BE2C (cell line): Measurements from ENCODE around the gene EGLN3.

Experiments
- DNase-seq: peaks from one replicate; pipeline ENCODE4 v3.0.0-alpha.2; 2020
- H3K27me3 ChIP-seq: fragments of 250-450 bp; sonication (Bioruptor Pico); 2 replicates; pipeline ENCODE4 v1.5.1; 2020; ENCODE audit warnings: mild to moderate bottlenecking
- H3K36me3 ChIP-seq: fragments of 250-450 bp; sonication (Bioruptor Pico); 2 replicates; pipeline ENCODE4 v1.5.1; 2020; ENCODE audit warnings: mild to moderate bottlenecking
- H3K4me1 ChIP-seq: fragments of 250-450 bp; sonication (Bioruptor Pico); 2 replicates; pipeline ENCODE4 v1.5.1; 2020
- H3K4me3 ChIP-seq: 2 replicates; pipeline ENCODE4 v1.5.1; 2011; ENCODE audit warnings: low read depth, low read length
- H3K9me3 ChIP-seq: fragments of 250-450 bp; sonication (Bioruptor Pico); 2 replicates; pipeline ENCODE4 v1.5.1; 2020
- CTCF ChIP-seq: IDR thresholded peaks from 2 replicates; pipeline ENCODE4 v1.5.1; 2012; ENCODE audit warnings: mild to moderate bottlenecking, low read depth, low read length

The EGLN3 gene

GRCh38 chr14:33957993-33958392 lies 7.1 kb upstream of the EGLN3 start:
- no peak overlapping the region for H3K4me3 ChIP-seq
- peaks cover 33% of the 10 kb centered on the region for H3K4me1 ChIP-seq
- H3K27me3 ChIP-seq = no peaks in the 10 kb centered on the region
- DNase-seq = no peak
- H3K36me3 ChIP-seq = no peaks in the 10 kb centered on the region
- no peaks in the 10 kb centered on the region for H3K9me3 ChIP-seq
- TF ChIP-seq CTCF = no peak

DNA sequence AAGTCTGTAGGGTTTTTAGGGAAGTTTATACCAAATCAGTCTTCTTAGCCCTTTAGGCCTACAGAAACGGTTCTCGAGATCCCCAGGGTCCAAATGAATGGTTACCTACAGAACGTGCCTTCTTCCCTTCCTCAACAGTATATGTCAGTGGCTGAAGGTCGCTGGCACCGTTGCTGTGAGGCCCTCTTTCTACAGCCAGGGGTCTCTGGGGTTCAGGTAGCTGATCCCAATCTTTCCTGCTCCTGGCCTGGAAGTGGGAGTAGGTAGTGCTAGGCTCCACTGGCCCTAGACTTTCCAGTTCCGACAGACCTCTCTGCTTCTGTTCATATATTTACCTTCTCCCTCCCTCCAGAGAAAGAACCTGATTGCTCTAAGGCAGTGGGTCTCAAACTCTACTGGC lies 6.4 kb upstream of the EGLN3 start:
- Histone ChIP-seq H3K9me3 (no peaks in the 10 kb centered on the region), H3K36me3 (no peaks in the 10 kb centered on the region), H3K4me1 (peaks cover 37% of the 10 kb centered on the region), H3K4me3 (no peak overlapping the region), H3K27me3 (no peaks in the 10 kb centered on the region)
- no peak for TF ChIP-seq CTCF
- DNase-seq = no peak

DNA sequence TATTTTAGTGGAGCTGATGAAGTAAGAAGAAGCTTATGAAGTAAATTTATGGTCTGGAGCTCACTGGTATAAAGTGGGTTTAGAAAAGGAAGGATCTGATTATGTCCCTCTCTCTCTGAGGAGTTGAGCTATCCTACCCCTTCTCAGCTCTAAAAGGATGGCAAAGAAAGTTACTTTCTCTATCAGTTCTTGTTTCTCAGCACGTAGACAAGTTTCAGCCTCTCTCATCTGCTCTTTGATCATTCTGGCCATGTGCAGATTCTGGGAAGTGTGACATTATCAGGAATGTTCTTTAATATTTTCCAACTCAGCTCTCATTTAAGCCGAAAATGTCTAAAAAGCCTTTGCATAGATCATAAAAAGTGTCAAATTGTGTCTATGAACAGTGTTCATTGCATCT lies 5.8 kb upstream of the EGLN3 start:
- no peak for DNase-seq
- Histone ChIP-seq H3K27me3 (no peaks in the 10 kb centered on the region), H3K4me1 (peaks cover 34% of the 10 kb centered on the region), H3K9me3 (no peaks in the 10 kb centered on the region), H3K36me3 (no peaks in the 10 kb centered on the region), H3K4me3 (no peak overlapping the region)
- TF ChIP-seq CTCF = no peak

GRCh38 chr14:33954016-33954598 lies 3.2 kb upstream of the EGLN3 start:
- H3K4me3 ChIP-seq = no peak overlapping the region; the same call in 1 of the 2 replicates
- H3K27me3 ChIP-seq = no peaks in the 10 kb centered on the region
- DNase-seq = peak; percentile 68
- H3K36me3 ChIP-seq = no peaks in the 10 kb centered on the region
- H3K4me1 ChIP-seq = peaks cover 35% of the 10 kb centered on the region
- H3K9me3 ChIP-seq = no peaks in the 10 kb centered on the region
- TF ChIP-seq CTCF = no peak

DNA sequence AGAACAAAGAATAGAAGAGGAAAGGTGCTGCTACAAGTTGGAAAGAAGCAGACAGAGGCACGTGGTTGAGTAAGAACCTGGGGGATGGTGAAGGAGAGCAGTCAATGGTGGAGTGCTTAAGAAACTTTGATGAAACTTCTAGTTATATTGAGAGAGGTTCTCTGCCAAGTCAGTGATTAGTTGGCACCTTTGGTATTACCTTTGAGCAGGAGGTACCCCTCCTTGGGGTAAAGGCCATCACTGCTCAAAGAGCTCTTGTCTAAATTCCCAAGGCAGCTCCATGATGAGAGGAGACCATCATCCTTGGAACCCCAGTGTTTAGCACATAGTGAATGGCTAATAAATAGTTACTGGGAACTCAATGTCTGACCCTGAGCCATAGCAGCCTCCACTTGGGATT lies 1.7 kb upstream of the EGLN3 start:
- no peak for DNase-seq
- Histone ChIP-seq H3K27me3 (no peaks in the 10 kb centered on the region), H3K4me1 (peaks cover 24% of the 10 kb centered on the region), H3K4me3 (no peak overlapping the region), H3K9me3 (no peaks in the 10 kb centered on the region), H3K36me3 (no peaks in the 10 kb centered on the region)
- TF ChIP-seq CTCF = no peak

DNA sequence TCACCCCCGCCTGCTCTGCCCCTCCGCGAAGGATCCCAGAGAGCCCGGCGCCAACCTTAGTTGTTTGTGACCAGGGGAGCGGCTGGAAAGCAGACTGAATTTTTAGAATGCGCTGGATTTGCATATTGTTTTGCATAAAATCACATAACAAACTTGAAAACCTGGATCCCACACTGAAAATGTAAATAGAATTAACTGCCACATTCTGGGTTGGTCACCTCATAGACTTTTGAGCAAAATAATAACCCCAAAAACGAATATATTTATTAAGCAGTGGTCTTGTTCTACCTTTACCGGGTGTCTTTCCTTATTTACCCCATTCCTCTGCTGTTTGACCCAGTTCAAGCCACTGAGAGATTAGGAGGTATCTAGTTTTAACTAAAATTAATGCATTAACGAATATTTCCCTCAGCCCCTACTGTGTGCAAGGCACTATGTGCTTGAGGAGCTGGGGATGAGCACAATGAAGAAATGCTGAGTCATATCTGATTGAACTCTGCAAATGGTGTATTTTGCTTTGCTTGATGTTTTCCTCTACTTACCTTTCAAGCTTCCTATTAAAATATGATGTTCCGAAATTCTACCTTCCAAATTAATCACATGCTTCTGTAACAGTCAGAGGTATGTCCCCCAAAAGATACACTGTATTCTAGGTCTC lies 438 bp upstream of the EGLN3 start:
- H3K27me3 ChIP-seq = no peaks in the 10 kb centered on the region
- no peaks in the 10 kb centered on the region for H3K9me3 ChIP-seq
- peak overlapping the region; percentile 97 for H3K4me3 ChIP-seq
- peaks cover 2% of the 10 kb centered on the region; the same call in 1 of the 2 replicates for H3K36me3 ChIP-seq
- DNase-seq = no peak
- H3K4me1 ChIP-seq = peaks cover 24% of the 10 kb centered on the region
- TF ChIP-seq CTCF = no peak
